Right lobe of liver (tissue), 6 donors: ENCODE measurements around the gene ZFC3H1. TPM values are rescaled to one million over a fixed set of nuclear protein-coding genes. Genes with fewer than 3 reads are reported as not detected.
A peak's percentile ranks its signal among the peaks of the same experiment; 100 is the strongest.
"Not testable (repeated sequence)": the region's sequence is repeated elsewhere in the genome, so short reads cannot be mapped to it uniquely, and the experiment has no call there.

Experiments used
- ATAC-seq, 4 donors: fragments of 200-7000 bp; cut with Tn5 transposase; one replicate each; pipeline ENCODE4 v1.9.1; 2020; ENCODE audit warnings: mild to moderate bottlenecking in 4 of 4, moderate library complexity in 4 of 4
- DNase-seq, 3 donors: peaks; one replicate each; pipeline ENCODE4 v3.0.0-alpha.2; 2020
- H3K27ac ChIP-seq, 3 donors: fragments of 200-600 bp; one replicate each; pipeline ENCODE4 v1.8.0; 2022
- H3K27me3 ChIP-seq, 2 donors: fragments of 200-600 bp; one replicate each; pipeline ENCODE4 v1.8.0; 2022
- H3K36me3 ChIP-seq, 4 donors: fragments of 200-600 bp; sonication (generic) in 1 of 4; one replicate each; pipeline versions ENCODE4 v1.5.1 to v1.8.0; 2017 to 2022; ENCODE audit warnings: control low read depth in 1 of 4
- H3K4me1 ChIP-seq, 4 donors: fragments of 200-600 bp; sonication (generic) in 1 of 4; one replicate each; pipeline versions ENCODE4 v1.5.1 to v1.8.0; 2017 to 2022; ENCODE audit warnings: control low read depth in 1 of 4
- H3K4me3 ChIP-seq, 3 donors: fragments of 200-600 bp; one replicate each; pipeline ENCODE4 v1.8.0; 2022
- H3K9me3 ChIP-seq, 4 donors: fragments of 200-600 bp; sonication (generic) in 1 of 4; one replicate each; pipeline versions ENCODE4 v1.5.1 to v1.8.0; 2017 to 2022; ENCODE audit warnings: control low read depth in 1 of 4
- CTCF ChIP-seq, 4 donors: fragments of 200-600 bp in 3 of 4; fragments of 450-650 bp in 1 of 4; IDR thresholded peaks; one replicate each; pipeline versions ENCODE4 v1.5.1 to v1.8.0; 2016 to 2022; ENCODE audit warnings: antibody characterized with exemption in 4 of 4, mild to moderate bottlenecking in 2 of 4
- POLR2A ChIP-seq: fragments of 450-650 bp; IDR thresholded peaks from one replicate; pipeline ENCODE4 v1.6.1; 2017; ENCODE audit warnings: antibody characterized with exemption, mild to moderate bottlenecking
- WGBS: methylation state at CpG from one replicate; pipeline ENCODE4 v1.1.6; 2018; ENCODE audit warnings: low coverage, low lambda C conversion rate; ENCODE audit not compliant: insufficient coverage; ENCODE audit errors: missing lambda C conversion rate; 5-methylcytosine and 5-hydroxymethylcytosine counted together
- intact Hi-C, 2 donors: fragments of 100-400 bp; cut with DNase I; formaldehyde crosslinking; loops; one replicate each; pipeline versions ENCODE4 v1.11.2 to v1.14.1; 2022
- total RNA-seq, 6 experiments: library from RNA; depleted of rRNA in 2 of 6; stranded (reverse); fragments of >200 nt in 2 of 6; fragmentation: NEBNext Ultra II Directional in 3 of 6; extraction: Animal tissue kit (Norgen Biotek cat#: 25700) in 3 of 6; gene quantifications; one replicate each; pipeline versions ENCODE4 v1.1.0 to v1.2.4, GENCODE V29; 2016 to 2023
- donor health status: DM: no; HTN: yes; CAD: no.
- donor health status: DM: no; HTN: no; CAD: no.
- donor health status: DM: no; HTN: no; CAD: no.
- donor health status: DM: no; HTN: yes; CAD: no.
- donor health status: DM: no; HTN: yes; CAD: no.

Gene ZFC3H1
- total RNA-seq, 6 experiments from 2014 or later: 13.0 to 27.3 (median 19.1) TPM

- TF ChIP-seq CTCF (IDR thresholded peaks at IDR 0.05) (no peak), POLR2A (no peak)
- no peak for DNase-seq
- peak overlapping the region in 1 of 3 donors; percentile 14 for H3K27ac ChIP-seq
- peaks cover 0 to 23% (median 8%) of the 10 kb centered on the region in 4 donors for H3K4me1 ChIP-seq
- intact Hi-C loops: no loop called here
- WGBS: 100% methylated on average over 1 of the region's 1 CpG
- H3K9me3 ChIP-seq: no peaks in the 10 kb centered on the region
- no peak overlapping the region for H3K4me3 ChIP-seq
- H3K36me3 ChIP-seq: peaks cover 0 to 21% (median 0%) of the 10 kb centered on the region in 4 donors
- ATAC-seq: peak; percentile 70 to 90 (median 84)
- no peaks in the 10 kb centered on the region for H3K27me3 ChIP-seq
Observed at GRCh38 chr12:71694099-71694820, 30.6 kb upstream of the ZFC3H1 start.

- ATAC-seq, H3K27me3 ChIP-seq, H3K9me3 ChIP-seq, intact Hi-C loops, DNase-seq, H3K4me3 ChIP-seq: not testable (repeated sequence)
- WGBS: 73% methylated on average over 4 of the region's 5 CpGs
- peaks cover 0 to 15% (median 0%) of the 10 kb centered on the region in 4 donors for H3K36me3 ChIP-seq
- H3K4me1 ChIP-seq: peaks cover 0 to 23% (median 8%) of the 10 kb centered on the region in 4 donors
- H3K27ac ChIP-seq: peak overlapping the region in 1 of 3 donors; percentile 3
Observed at GRCh38 chr12:71693651-71694050, 30.0 kb upstream of the ZFC3H1 start.

- Histone ChIP-seq H3K4me3 (no peak overlapping the region), H3K27me3 (no peaks in the 10 kb centered on the region), H3K4me1 (peaks cover 0 to 23% (median 8%) of the 10 kb centered on the region in 4 donors), H3K27ac (no peak overlapping the region), H3K36me3 (peaks cover 0 to 13% (median 0%) of the 10 kb centered on the region in 4 donors), H3K9me3 (no peaks in the 10 kb centered on the region)
- DNase-seq: no peak
- intact Hi-C loops: no loop called here
- no peak for ATAC-seq
- WGBS: 100% methylated on average over 5 of the region's 7 CpGs
- no peak for TF ChIP-seq CTCF (IDR thresholded peaks at IDR 0.05)
- no peak for TF ChIP-seq POLR2A
Observed at GRCh38 chr12:71693126-71693525, 29.5 kb upstream of the ZFC3H1 start.

- no peaks in the 10 kb centered on the region for H3K27me3 ChIP-seq
- no peaks in the 10 kb centered on the region for H3K9me3 ChIP-seq
- WGBS: 81% methylated on average over 4 of the region's 4 CpGs
- H3K36me3 ChIP-seq: no peaks in the 10 kb centered on the region
- intact Hi-C loops: no loop called here
- peaks cover 0 to 35% (median 13%) of the 10 kb centered on the region in 4 donors for H3K4me1 ChIP-seq
- H3K4me3 ChIP-seq: no peak overlapping the region
- TF ChIP-seq POLR2A: no peak
- TF ChIP-seq CTCF (IDR thresholded peaks at IDR 0.05): no peak
- H3K27ac ChIP-seq: no peak overlapping the region
- ATAC-seq (no peak), DNase-seq (no peak)
Observed at GRCh38 chr12:71691504-71692129, 28.0 kb upstream of the ZFC3H1 start.

- ATAC-seq (no peak), DNase-seq (no peak)
- intact Hi-C loops: no loop called here
- H3K4me3 ChIP-seq: no peak overlapping the region
- TF ChIP-seq CTCF (IDR thresholded peaks at IDR 0.05) (no peak), POLR2A (no peak)
- no peaks in the 10 kb centered on the region for H3K9me3 ChIP-seq
- H3K36me3 ChIP-seq: no peaks in the 10 kb centered on the region
- no peak overlapping the region for H3K27ac ChIP-seq
- 79% methylated on average over 5 of the region's 5 CpGs for WGBS
- H3K27me3 ChIP-seq: no peaks in the 10 kb centered on the region
- peaks cover 0 to 14% (median 6%) of the 10 kb centered on the region in 4 donors for H3K4me1 ChIP-seq
Observed at GRCh38 chr12:71688961-71689570, 25.4 kb upstream of the ZFC3H1 start.

GRCh38 chr12:71687172-71687571 lies 23.5 kb upstream of the ZFC3H1 start:
- Histone ChIP-seq H3K4me1 (peaks cover 0 to 11% (median 5%) of the 10 kb centered on the region in 4 donors), H3K4me3 (peak overlapping the region; percentile 73 to 86 (median 76))
- ATAC-seq, DNase-seq, intact Hi-C loops, H3K27ac ChIP-seq, H3K9me3 ChIP-seq, H3K36me3 ChIP-seq, H3K27me3 ChIP-seq: not testable (repeated sequence)
- 61% methylated on average over 11 of the region's 11 CpGs for WGBS
